HK-2 (cell line): ENCODE results near the gene PLS3.
"Not testable (repeated sequence)": the region's sequence is repeated elsewhere in the genome, so short reads cannot be mapped to it uniquely, and the experiment has no call there.

Experiments used
- DNase-seq: peaks from one replicate; pipeline ENCODE4 v3.0.0-alpha.2; 2018; ENCODE audit not compliant: unreplicated experiment

The PLS3 gene, protein sequence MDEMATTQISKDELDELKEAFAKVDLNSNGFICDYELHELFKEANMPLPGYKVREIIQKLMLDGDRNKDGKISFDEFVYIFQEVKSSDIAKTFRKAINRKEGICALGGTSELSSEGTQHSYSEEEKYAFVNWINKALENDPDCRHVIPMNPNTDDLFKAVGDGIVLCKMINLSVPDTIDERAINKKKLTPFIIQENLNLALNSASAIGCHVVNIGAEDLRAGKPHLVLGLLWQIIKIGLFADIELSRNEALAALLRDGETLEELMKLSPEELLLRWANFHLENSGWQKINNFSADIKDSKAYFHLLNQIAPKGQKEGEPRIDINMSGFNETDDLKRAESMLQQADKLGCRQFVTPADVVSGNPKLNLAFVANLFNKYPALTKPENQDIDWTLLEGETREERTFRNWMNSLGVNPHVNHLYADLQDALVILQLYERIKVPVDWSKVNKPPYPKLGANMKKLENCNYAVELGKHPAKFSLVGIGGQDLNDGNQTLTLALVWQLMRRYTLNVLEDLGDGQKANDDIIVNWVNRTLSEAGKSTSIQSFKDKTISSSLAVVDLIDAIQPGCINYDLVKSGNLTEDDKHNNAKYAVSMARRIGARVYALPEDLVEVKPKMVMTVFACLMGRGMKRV

GRCh38 chrX:115560978-115561604, at the start of gene PLS3:
PLS3 (plus strand) TSS chrX:115561174; CDS start chrX:115610251, 49,077 bp downstream.
- peak; percentile 87 for DNase-seq

GRCh38 chrX:115518113-115518512, 42.9 kb upstream of the PLS3 start:
- no peak for DNase-seq

DNA sequence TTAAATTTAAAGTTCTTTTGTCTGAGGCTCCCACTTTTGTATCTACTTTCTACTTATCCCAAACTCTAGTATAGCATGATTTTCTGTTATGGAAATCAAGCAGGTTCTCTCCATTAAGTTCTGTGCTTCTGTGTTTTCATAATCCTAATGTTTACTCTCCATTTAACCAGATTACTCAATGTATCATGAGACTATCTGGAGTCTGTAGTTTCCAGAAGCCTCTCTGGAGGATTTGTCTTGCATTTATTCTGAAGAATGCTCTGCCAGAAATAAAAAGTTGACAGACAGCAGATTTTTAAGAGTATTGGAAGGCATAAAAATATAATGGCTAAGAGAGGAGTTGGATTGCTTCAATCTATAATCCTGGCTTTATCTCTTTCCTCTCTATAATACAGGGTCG, 39.2 kb upstream of the PLS3 start:
- DNase-seq, result no peak

GRCh38 chrX:115522952-115523351, 38.0 kb upstream of the PLS3 start:
- DNase-seq, result no peak

- no peak for DNase-seq
These were observed 35.5 kb upstream of the PLS3 start for GRCh38 chrX:115525486-115525885.

- DNase-seq, result no peak
These were observed 29.1 kb upstream of the PLS3 start for GRCh38 chrX:115531818-115532403.

GRCh38 chrX:115533485-115533884, 27.5 kb upstream of the PLS3 start:
- no peak for DNase-seq

- no peak for DNase-seq
These were observed 26.6 kb upstream of the PLS3 start for GRCh38 chrX:115534383-115534782.

- DNase-seq, result no peak
These were observed 25.6 kb upstream of the PLS3 start for GRCh38 chrX:115535421-115535820.

GRCh38 chrX:115535844-115536243, 25.1 kb upstream of the PLS3 start:
- no peak for DNase-seq

DNA sequence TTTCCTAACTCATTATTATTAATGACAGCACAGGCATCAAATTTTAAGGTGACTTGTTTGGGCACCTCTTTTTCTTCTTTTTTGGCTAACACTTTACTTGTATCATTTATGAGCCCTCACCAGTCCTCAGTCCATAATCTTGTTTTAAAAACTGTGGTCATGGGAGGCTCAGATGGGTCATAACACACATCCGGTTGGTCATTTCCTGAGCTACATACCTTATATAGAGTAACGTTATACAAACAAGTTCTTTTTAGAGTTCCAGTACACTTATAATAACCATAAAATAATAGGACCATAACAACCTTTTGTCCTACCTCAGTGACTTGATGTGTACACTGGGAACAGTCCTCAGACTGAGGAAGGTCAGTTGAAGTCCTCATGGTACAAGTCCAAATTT, 21.1 kb upstream of the PLS3 start:
- DNase-seq, result no peak

DNA sequence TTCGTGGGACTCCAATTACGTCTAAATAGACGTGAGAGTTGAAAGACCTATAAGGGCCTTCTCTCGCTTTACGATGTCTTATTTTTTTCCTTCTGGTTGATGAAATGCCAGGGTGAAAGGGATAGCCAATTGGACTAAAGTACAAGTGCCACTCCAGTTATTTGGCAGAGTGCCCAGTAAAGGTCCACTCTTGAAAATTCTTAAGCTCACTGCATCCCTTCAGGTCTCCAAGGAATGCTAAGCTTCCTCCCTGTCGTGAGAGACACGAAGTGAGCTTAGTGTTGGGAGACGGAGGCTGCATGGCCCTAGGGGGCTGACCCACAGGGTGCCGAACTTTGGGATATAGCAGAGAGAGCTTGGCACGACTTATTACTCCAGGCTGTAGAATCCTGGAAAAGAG, 19.9 kb upstream of the PLS3 start:
- DNase-seq, result not testable (repeated sequence)

GRCh38 chrX:115547448-115547847, 13.5 kb upstream of the PLS3 start:
- no peak for DNase-seq

DNA sequence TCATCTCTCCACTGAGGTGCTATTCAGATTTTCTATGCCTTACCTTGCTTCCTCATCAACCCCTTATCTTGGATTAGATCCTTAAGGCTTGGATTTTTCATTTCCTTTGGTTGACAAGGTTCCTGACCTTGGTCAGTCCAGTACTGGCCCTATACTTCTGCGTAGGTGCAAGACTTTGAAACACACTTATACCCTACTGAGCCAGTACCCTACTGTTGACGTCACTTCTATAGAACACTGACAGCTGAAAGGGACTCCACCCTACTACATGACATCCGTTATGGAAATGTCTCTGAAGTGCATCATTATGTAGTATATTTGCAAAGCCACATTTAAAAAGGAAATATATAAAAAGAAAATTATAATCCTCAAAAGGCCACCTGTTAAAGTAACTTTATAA, 12.0 kb upstream of the PLS3 start:
- no peak for DNase-seq

DNA sequence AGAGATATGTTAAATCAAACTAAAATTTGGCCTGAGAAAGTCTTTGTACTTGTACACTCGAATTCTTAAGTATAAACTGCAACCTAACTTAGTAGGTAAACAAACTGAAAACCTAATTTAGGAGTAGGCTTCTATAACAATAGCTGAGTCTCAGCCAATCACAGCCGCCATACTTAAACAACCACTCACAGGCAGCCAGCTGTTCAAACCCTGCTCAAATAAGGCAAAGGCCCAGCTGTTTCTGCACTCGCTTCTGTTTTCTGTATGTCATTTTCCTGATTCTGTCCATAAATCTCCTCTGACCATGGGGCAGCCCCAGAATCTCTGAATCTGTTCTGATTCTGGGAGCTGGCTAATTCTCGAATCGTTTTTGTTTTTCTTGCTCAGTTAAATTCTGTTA, 7.8 kb upstream of the PLS3 start:
- no peak for DNase-seq

DNA sequence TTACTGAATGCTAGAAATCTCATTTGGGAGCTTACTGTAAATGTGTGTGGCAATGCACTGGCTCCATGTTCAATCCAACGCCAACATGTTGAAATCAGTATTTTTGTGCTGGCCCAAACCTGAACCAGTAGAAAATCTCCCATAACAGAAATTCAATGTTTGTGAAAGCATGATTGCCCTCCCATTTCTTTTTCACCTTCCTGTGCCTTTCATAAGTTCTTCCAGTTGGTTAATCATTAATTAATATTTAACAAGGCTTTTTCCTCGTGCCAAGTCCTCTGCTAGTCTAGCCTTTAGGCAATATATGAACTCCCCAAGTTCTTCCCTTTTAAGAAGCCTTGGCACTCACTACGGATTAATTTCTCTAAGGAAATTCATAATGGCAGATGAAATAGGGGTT, 1.3 kb upstream of the PLS3 start:
- no peak for DNase-seq

DNA sequence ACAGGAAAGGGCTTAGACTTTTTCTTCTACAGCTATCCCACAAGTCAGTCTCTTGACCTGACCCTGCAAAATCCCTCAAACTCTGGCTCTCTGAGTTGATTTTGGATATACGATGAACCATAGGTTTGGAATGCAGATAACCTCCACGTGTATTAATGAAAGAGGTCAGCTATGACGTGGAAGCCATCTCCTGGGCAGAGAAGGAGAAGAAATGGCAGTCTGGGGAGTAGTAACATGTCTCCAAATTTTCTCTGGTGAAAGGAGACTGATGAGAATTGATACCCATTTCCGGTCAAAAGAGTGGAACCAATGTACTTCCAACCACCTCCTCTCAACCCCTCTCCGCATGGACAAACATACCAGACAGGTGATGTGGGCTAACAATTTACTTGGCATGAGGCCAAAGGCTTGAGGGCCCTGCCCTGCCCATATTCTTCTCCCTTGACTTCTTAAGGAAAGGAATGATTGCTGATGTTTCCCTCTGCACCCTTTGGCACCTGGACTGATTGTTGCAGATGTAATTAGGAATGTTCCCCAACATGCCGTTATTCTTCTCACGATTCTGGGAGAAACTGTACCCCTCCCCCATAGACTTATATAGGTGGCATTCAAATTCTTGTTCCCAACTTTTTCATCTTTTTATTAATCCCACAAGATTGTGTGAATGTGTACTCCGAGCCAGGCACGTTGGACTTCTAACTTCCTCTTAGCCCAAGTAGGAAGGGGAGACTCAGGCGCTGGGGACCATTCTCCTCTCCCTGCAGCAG, 580 bp upstream of the PLS3 start:
- peak; percentile 56 for DNase-seq

GRCh38 chrX:115561605-115562479, 868 bp downstream of the PLS3 start:
- DNase-seq, result peak; percentile 53

GRCh38 chrX:115562480-115562847, 1.5 kb downstream of the PLS3 start:
- peak; percentile 26 for DNase-seq

- no peak for DNase-seq
These were observed 2.7 kb downstream of the PLS3 start for GRCh38 chrX:115563633-115564162.

DNA sequence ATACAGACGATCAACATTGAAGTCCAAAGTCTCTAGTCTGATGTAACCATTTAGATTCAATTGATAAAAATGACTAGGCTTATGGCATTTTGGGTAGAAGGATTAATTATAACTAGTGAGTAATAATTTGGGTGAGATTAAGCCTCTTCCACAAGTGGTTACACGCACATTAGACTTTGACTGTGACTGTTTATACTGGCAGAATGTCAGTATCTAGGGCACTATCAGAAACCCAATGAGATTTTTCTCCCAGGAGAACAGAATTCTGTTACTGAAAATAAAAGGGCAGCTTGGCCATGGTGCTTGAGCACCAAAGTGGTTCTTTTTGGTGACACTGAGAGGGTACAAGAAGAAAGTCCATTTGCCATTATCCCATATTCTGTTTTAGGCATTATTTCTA, 3.3 kb downstream of the PLS3 start:
- DNase-seq, result no peak
